HCT116 (cell line): ENCODE data around the gene HYAL4. TPM values are rescaled to one million over a fixed set of nuclear protein-coding genes. Genes with fewer than 3 reads are reported as not detected.
"Not testable (repeated sequence)": the region's sequence is repeated elsewhere in the genome, so short reads cannot be mapped to it uniquely, and the experiment has no call there.

Experiments used
- ATAC-seq: fragments of 200-7000 bp; cut with Tn5 transposase; 2 replicates; pipeline ENCODE4 v1.9.1; 2020; ENCODE audit warnings: mild to moderate bottlenecking, moderate library complexity
- BruUV-seq: library from RNA; stranded (reverse); fragments of 400-500 nt; replicated peaks from 2 replicates; lab custom pipeline; 2021; lab: Mats Ljungman, UMichigan
- CTCF ChIA-PET: fragments of 300-600 bp; sonication (Branson Sonifier 250); formaldehyde crosslinking; loops from one replicate; lab custom pipeline; 2021; ENCODE audit warnings: antibody characterized with exemption; lab: Charles Lee
- POLR2A ChIA-PET: fragments of 300-600, 350-600 bp; sonication (Branson Sonifier 250); formaldehyde crosslinking; loops from one replicate; lab custom pipeline; 2021; ENCODE audit warnings: antibody characterized with exemption; lab: Charles Lee
- RAD21 ChIA-PET, 2 experiments: fragments of 300-600 bp; sonication (Branson Sonifier 250); formaldehyde crosslinking; loops; one replicate each; lab custom pipeline; 2023; ENCODE audit warnings: low total read pairs in 2 of 2; ENCODE audit not compliant: uncharacterized antibody in 2 of 2, unreplicated experiment in 2 of 2, low non-redundant PET in 1 of 2; lab: Charles Lee
- DNase-seq: peaks from one replicate; pipeline ENCODE4 v3.0.0-alpha.2; 2010; ENCODE audit warnings: low read depth, low spot score
- H2AFZ ChIP-seq: fragments of 200-600 bp; shearing (Covaris generic), sonication (generic); 2 replicates; pipeline ENCODE4 v1.6.1; 2017; ENCODE audit warnings: low read depth, mixed run types, mixed read lengths, antibody characterized with exemption, low read length; ENCODE audit not compliant: poor library complexity, severe bottlenecking
- H3K27ac ChIP-seq: 2 replicates; pipeline ENCODE4 v1.5.1; 2012; ENCODE audit warnings: low read depth, low read length
- H3K27me3 ChIP-seq: fragments of 200-600 bp; sonication (generic); 2 replicates; pipeline ENCODE4 v1.6.1; 2016; ENCODE audit warnings: mixed run types, low read length, mixed read lengths; ENCODE audit not compliant: insufficient read depth
- H3K36me3 ChIP-seq, 2 experiments: fragments of 200-500 bp in 1 of 2; fragments of 200-600 bp in 1 of 2; sonication (Bioruptor generic) in 1 of 2; sonication (generic) in 1 of 2; 2 replicates each; pipeline versions ENCODE4 v1.5.1 to v1.6.1; 2014 to 2016; ENCODE audit warnings: low read length in 2 of 2, inconsistent platforms in 1 of 2, mixed read lengths in 1 of 2, mixed run types in 1 of 2; ENCODE audit not compliant: insufficient read depth in 2 of 2, control insufficient read depth in 1 of 2
- H3K4me1 ChIP-seq, 2 experiments: fragments of 200-600 bp in 1 of 2; sonication (generic) in 1 of 2; 2 replicates each; pipeline versions ENCODE4 v1.5.1 to v1.6.1; 2012 to 2017; ENCODE audit warnings: low read length in 2 of 2, inconsistent platforms in 1 of 2, mild to moderate bottlenecking in 1 of 2, mixed read lengths in 1 of 2, mixed run types in 1 of 2, moderate library complexity in 1 of 2; ENCODE audit not compliant: insufficient read depth in 2 of 2, control insufficient read depth in 1 of 2
- H3K4me2 ChIP-seq: fragments of 200-600 bp; sonication (generic); 2 replicates; pipeline ENCODE4 v1.6.1; 2017; ENCODE audit warnings: mixed run types, low read length, mixed read lengths
- H3K4me3 ChIP-seq, 2 experiments: fragments of 200-600 bp in 1 of 2; sonication (generic) in 1 of 2; replicated peaks in 1 of 2; 2 replicates each; pipeline ENCODE4 v1.5.1; 2011 to 2016; ENCODE audit warnings: low read length in 2 of 2, control low read depth in 1 of 2, low read depth in 1 of 2, mild to moderate bottlenecking in 1 of 2, mixed read lengths in 1 of 2, mixed run types in 1 of 2
- H3K79me2 ChIP-seq: fragments of 200-600 bp; sonication (generic); 2 replicates; pipeline ENCODE4 v1.6.1; 2017; ENCODE audit warnings: mild to moderate bottlenecking, mixed run types, low read length, moderate library complexity, mixed read lengths; ENCODE audit not compliant: insufficient read depth
- H3K9ac ChIP-seq: fragments of 200-600 bp; sonication (generic); 2 replicates; pipeline ENCODE4 v1.6.1; 2016; ENCODE audit warnings: low read length, mixed read lengths
- H3K9me2 ChIP-seq: fragments of 200-600 bp; sonication (generic), shearing (Covaris generic); 2 replicates; pipeline ENCODE4 v1.6.1; 2017; ENCODE audit warnings: mixed run types, mild to moderate bottlenecking, moderate library complexity; ENCODE audit not compliant: insufficient read depth
- H3K9me3 ChIP-seq, 2 experiments: fragments of 200-500 bp in 1 of 2; fragments of 200-600 bp in 1 of 2; sonication (Bioruptor generic) in 1 of 2; sonication (generic) in 1 of 2; 2 replicates each; pipeline ENCODE4 v1.6.1; 2014 to 2017; ENCODE audit warnings: low read length in 2 of 2, mixed read lengths in 2 of 2, inconsistent platforms in 1 of 2, low read depth in 1 of 2, mild to moderate bottlenecking in 1 of 2, mixed run types in 1 of 2, moderate library complexity in 1 of 2; ENCODE audit not compliant: control insufficient read depth in 1 of 2, insufficient read depth in 1 of 2
- H4K20me1 ChIP-seq: fragments of 200-600 bp; sonication (generic), shearing (Covaris generic); 2 replicates; pipeline ENCODE4 v1.6.1; 2017; ENCODE audit warnings: mixed run types, mild to moderate bottlenecking, moderate library complexity; ENCODE audit not compliant: insufficient read depth
- CBX3 ChIP-seq: IDR thresholded peaks from 2 replicates; pipeline ENCODE4 v1.6.1; 2012; ENCODE audit warnings: low read depth
- CEBPB ChIP-seq: IDR thresholded peaks from 2 replicates; pipeline ENCODE4 v1.6.1; 2012; ENCODE audit warnings: low read depth
- EZH2 ChIP-seq: fragments of 200-600 bp; sonication (generic); IDR thresholded peaks from 2 replicates; pipeline ENCODE4 v1.6.1; 2017; ENCODE audit warnings: antibody characterized with exemption, mixed run types
- EZH2phosphoT487 ChIP-seq: fragments of 200-600 bp; IDR thresholded peaks from 2 replicates; pipeline ENCODE4 v1.6.1; 2018; ENCODE audit warnings: antibody characterized with exemption, borderline replicate concordance
- MAX ChIP-seq: IDR thresholded peaks from 2 replicates; pipeline ENCODE4 v1.6.1; 2012
- SIN3A ChIP-seq: IDR thresholded peaks from 2 replicates; pipeline ENCODE4 v1.6.1; 2012; ENCODE audit warnings: low read depth
- SP1 ChIP-seq: IDR thresholded peaks from 2 replicates; pipeline ENCODE4 v1.6.1; 2012; ENCODE audit warnings: low read depth
- SRF ChIP-seq: IDR thresholded peaks from 2 replicates; pipeline ENCODE4 v1.6.1; 2012; ENCODE audit warnings: low read depth
- TCF7L2 ChIP-seq: IDR thresholded peaks from 2 replicates; pipeline ENCODE4 v1.7.0; 2011; ENCODE audit warnings: borderline replicate concordance, inconsistent platforms; ENCODE audit not compliant: insufficient read depth, insufficient read length; ENCODE audit errors: extremely low read depth
- YY1 ChIP-seq: IDR thresholded peaks from 2 replicates; pipeline ENCODE4 v1.6.1; 2011; ENCODE audit warnings: low read length, low read depth, moderate library complexity, mild to moderate bottlenecking; ENCODE audit not compliant: insufficient replicate concordance; ENCODE audit errors: extremely low read depth
- ZNF274 ChIP-seq: fragments of 200-500 bp; sonication (Bioruptor generic); IDR thresholded peaks from 2 replicates; pipeline ENCODE4 v1.6.1; 2014; ENCODE audit warnings: mild to moderate bottlenecking, low read depth, low read length, inconsistent platforms
- intact Hi-C: fragments of 100-400 bp; cut with micrococcal nuclease; formaldehyde crosslinking; loops from 2 replicates; pipeline ENCODE4 v1.10.0; 2022
- total RNA-seq: library from RNA; stranded (reverse); gene quantifications from one replicate; pipeline ENCODE4 v1.2.1, GENCODE V29; 2021; ENCODE audit not compliant: unreplicated experiment
- TF ChIP-seq, protein P1 (sequence below), 3 experiments: fragments of 200-600 bp in 1 of 3; sonication (generic) in 1 of 3; IDR thresholded peaks in 2 of 3; conservative IDR thresholded peaks in 1 of 3; 2 replicates each; pipeline ENCODE4 v1.5.1; 2012 to 2017; ENCODE audit warnings: low read depth in 2 of 3, low read length in 2 of 3, antibody characterized with exemption in 1 of 3, borderline replicate concordance in 1 of 3, control low read depth in 1 of 3, mild to moderate bottlenecking in 1 of 3, mixed read lengths in 1 of 3, mixed run types in 1 of 3, moderate library complexity in 1 of 3; ENCODE audit not compliant: insufficient read depth in 1 of 3

HYAL4 gene
- total RNA-seq, 1 experiment from 2014 or later, result not detected

- no peak for TF ChIP-seq TCF7L2
- no peak for TF ChIP-seq EZH2
Observed at GRCh38 chr7:123816916-123817315, 28.1 kb upstream of the HYAL4 start (continued).

GRCh38 chr7:123819001-123819400 lies 26.0 kb upstream of the HYAL4 start:
- H3K4me1 ChIP-seq, result no peaks in the 10 kb centered on the region
- ChIA-PET CTCF (no interaction called here), RAD21 (no interaction called here), POLR2A (no interaction called here)
- DNase-seq (no peak), ATAC-seq (no peak)
- H3K9me3 ChIP-seq, result no peaks in the 10 kb centered on the region
- no peaks in the 10 kb centered on the region for H3K79me2 ChIP-seq
- no TSS peak for BruUV-seq
- no peaks in the 10 kb centered on the region; the same call in 1 of the 2 replicates for H3K9me2 ChIP-seq
- no peaks in the 10 kb centered on the region for H4K20me1 ChIP-seq
- no peak overlapping the region for H3K4me3 ChIP-seq
- no peak overlapping the region for H2AFZ ChIP-seq
- no peak overlapping the region for H3K9ac ChIP-seq
- no peak overlapping the region for H3K4me2 ChIP-seq
- H3K27me3 ChIP-seq, result no peaks in the 10 kb centered on the region
- no peaks in the 10 kb centered on the region for H3K36me3 ChIP-seq
- TF ChIP-seq CBX3, result no peak
- no peak for TF ChIP-seq YY1
- no peak for TF ChIP-seq ZNF274
- TF ChIP-seq SP1, result no peak
- no peak for TF ChIP-seq TCF7L2
- no peak for TF ChIP-seq SIN3A
- TF ChIP-seq EZH2, result no peak
- TF ChIP-seq, protein P1, sequence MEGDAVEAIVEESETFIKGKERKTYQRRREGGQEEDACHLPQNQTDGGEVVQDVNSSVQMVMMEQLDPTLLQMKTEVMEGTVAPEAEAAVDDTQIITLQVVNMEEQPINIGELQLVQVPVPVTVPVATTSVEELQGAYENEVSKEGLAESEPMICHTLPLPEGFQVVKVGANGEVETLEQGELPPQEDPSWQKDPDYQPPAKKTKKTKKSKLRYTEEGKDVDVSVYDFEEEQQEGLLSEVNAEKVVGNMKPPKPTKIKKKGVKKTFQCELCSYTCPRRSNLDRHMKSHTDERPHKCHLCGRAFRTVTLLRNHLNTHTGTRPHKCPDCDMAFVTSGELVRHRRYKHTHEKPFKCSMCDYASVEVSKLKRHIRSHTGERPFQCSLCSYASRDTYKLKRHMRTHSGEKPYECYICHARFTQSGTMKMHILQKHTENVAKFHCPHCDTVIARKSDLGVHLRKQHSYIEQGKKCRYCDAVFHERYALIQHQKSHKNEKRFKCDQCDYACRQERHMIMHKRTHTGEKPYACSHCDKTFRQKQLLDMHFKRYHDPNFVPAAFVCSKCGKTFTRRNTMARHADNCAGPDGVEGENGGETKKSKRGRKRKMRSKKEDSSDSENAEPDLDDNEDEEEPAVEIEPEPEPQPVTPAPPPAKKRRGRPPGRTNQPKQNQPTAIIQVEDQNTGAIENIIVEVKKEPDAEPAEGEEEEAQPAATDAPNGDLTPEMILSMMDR (IDR thresholded peaks at IDR 0.05 in 2 of 3, conservative IDR thresholded peaks at IDR 0.05 in 1 of 3; ENCODE audit: borderline replicate concordance in 1 of 3, insufficient read depth in 1 of 3, low read depth in 2 of 3, low read length in 2 of 3), result no peak
- TF ChIP-seq MAX, result no peak
- no peak for TF ChIP-seq EZH2phosphoT487
- no peak for TF ChIP-seq CEBPB
- TF ChIP-seq SRF, result no peak
- H3K27ac ChIP-seq, result no peak overlapping the region
- intact Hi-C loops, result no loop called here

- H3K27me3 ChIP-seq, H3K9ac ChIP-seq, H3K4me2 ChIP-seq, H3K9me2 ChIP-seq, H2AFZ ChIP-seq, POLR2A ChIA-PET, intact Hi-C loops, DNase-seq, H4K20me1 ChIP-seq, BruUV-seq, RAD21 ChIA-PET, H3K4me3 ChIP-seq, H3K79me2 ChIP-seq, H3K36me3 ChIP-seq, H3K27ac ChIP-seq, CTCF ChIA-PET, H3K9me3 ChIP-seq, ATAC-seq, H3K4me1 ChIP-seq: not testable (repeated sequence)
Observed at GRCh38 chr7:123819795-123820194, 25.2 kb upstream of the HYAL4 start.
